Subcutaneous adipose tissue (tissue), 4 donors: ENCODE data around the gene KIF16B. TPM values are rescaled to one million over a fixed set of nuclear protein-coding genes. Genes with fewer than 3 reads are reported as not detected.

Experiments used
- CTCF ChIP-seq: fragments of 450-650 bp; IDR thresholded peaks from one replicate; pipeline ENCODE4 v1.5.1; 2016; ENCODE audit warnings: low read depth, mild to moderate bottlenecking, control low read depth, antibody characterized with exemption, moderate library complexity
- total RNA-seq, 4 donors: library from RNA; depleted of rRNA; stranded (reverse); fragments of >200 nt; gene quantifications; one replicate each; pipeline ENCODE4 v1.1.0, GENCODE V29; 2016

Gene KIF16B
- total RNA-seq, 4 donors from 2014 or later, result 20.0 to 39.1 (median 26.6) TPM

GRCh38 chr20:16562259-16562658 is 11.0 kb downstream of the KIF16B start:
- TF ChIP-seq CTCF, result no peak

GRCh38 chr20:16560661-16561060 is 12.6 kb downstream of the KIF16B start:
- TF ChIP-seq CTCF, result no peak

- TF ChIP-seq CTCF, result no peak
Measured at GRCh38 chr20:16560216-16560615, 13.0 kb downstream of the KIF16B start.

GRCh38 chr20:16556301-16556700 is 16.9 kb downstream of the KIF16B start:
- no peak for TF ChIP-seq CTCF

- TF ChIP-seq CTCF, result no peak
Measured at GRCh38 chr20:16555754-16556153, 17.5 kb downstream of the KIF16B start.

- no peak for TF ChIP-seq CTCF
Measured at GRCh38 chr20:16554766-16555543, 18.3 kb downstream of the KIF16B start.

- no peak for TF ChIP-seq CTCF
Measured at GRCh38 chr20:16553684-16554083, 19.6 kb downstream of the KIF16B start.
